AG09319 (cell line): ENCODE data around the gene MAPKAPK2.
A peak's percentile ranks its signal among the peaks of the same experiment; 100 is the strongest.
"Not testable (repeated sequence)": the region's sequence is repeated elsewhere in the genome, so short reads cannot be mapped to it uniquely, and the experiment has no call there.

ENCODE experiments used
- DNase-seq: peaks from one replicate; pipeline ENCODE4 v3.0.0-alpha.2; 2010; ENCODE audit warnings: low read depth; ENCODE audit errors: extremely low read depth
- CTCF ChIP-seq: IDR thresholded peaks from 2 replicates; pipeline ENCODE4 v1.5.1; 2011; ENCODE audit warnings: low read depth, mild to moderate bottlenecking, inconsistent platforms, low read length, moderate library complexity

The MAPKAPK2 gene

DNA sequence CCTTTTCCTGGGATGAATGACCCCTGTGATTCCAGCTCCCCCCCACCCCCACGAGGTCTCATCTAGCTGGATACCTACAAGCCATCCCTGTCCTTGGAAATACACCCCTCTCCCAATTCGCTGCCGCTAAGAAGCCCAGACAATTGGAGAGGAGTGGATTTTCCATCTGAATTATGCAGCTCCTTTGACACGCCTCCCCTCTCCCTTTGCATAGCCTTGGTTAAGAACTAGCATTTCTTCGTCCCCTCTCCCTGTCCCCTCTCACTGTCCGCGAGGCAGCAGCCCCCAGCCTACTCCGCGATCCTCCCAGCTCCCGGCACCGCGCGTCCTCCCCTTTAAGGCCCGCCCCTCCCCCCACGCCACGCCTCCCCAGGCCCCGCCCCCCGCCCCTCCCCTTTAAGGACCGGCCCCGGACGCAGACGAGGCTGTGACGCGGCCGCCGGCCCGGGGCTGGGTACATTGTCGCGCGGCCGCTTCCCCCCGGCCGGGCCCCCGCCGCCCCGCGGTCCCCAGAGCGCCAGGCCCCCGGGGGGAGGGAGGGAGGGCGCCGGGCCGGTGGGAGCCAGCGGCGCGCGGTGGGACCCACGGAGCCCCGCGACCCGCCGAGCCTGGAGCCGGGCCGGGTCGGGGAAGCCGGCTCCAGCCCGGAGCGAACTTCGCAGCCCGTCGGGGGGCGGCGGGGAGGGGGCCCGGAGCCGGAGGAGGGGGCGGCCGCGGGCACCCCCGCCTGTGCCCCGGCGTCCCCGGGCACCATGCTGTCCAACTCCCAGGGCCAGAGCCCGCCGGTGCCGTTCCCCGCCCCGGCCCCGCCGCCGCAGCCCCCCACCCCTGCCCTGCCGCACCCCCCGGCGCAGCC, at the start of gene MAPKAPK2:
TSS of gene MAPKAPK2 (plus strand) at position 428 of the 856 bp plus-strand sequence. CDS start at position 753, 325 bp downstream.
- no peak for TF ChIP-seq CTCF

DNA sequence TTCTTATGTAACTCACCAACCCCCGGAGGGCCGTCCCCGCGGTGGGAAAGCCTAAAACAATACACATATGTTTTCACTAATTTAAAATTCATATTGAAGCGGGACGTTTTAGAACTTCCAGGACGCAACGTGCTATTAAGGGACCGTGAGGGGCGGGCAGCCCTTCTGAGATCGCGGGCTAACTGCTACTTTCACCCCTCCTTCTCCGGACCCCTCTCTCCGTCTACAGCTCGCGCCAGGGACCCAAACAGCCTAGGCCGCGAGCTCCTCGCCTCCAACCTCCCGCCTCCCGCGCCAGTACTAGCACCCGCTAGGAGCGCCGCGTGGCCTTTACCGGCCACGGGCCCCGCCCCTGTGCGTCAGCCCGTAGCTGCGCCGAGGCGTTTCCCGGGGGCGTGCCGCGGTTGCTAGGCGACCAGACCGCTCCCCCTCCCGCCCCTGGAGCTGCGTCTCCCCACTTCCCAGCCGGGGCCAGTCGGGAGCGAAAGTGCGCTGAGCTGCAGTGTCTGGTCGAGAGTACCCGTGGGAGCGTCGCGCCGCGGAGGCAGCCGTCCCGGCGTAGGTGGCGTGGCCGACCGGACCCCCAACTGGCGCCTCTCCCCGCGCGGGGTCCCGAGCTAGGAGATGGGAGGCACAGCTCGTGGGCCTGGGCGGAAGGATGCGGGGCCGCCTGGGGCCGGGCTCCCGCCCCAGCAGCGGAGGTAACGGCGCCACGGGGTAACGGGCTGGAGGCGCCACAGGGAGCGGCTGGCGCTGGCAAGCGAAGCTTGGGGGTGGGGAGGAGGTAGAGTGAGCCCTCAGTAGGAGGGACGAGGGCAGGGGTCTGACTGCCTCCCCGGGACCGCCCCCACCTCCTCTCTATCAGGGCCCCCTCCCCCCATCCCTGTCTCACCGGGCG, 49.4 kb upstream of the MAPKAPK2 start, which contains the start of gene DYRK3:
TSS of gene DYRK3 (plus strand) at position 457 of the 898 bp plus-strand sequence. CDS start at position 625, 168 bp downstream.
- TF ChIP-seq CTCF: no peak; the same call in none of the 2 replicates

More for the DNA sequence above, at the start of gene MAPKAPK2:
- DNase-seq: no peak

GRCh38 chr1:206635978-206636345, 48.7 kb upstream of the MAPKAPK2 start:
- TF ChIP-seq CTCF: no peak
- no peak for DNase-seq

More for the DNA sequence above, 49.4 kb upstream of the MAPKAPK2 start, which contains the start of gene DYRK3:
- peak; percentile 86 for DNase-seq

DNA sequence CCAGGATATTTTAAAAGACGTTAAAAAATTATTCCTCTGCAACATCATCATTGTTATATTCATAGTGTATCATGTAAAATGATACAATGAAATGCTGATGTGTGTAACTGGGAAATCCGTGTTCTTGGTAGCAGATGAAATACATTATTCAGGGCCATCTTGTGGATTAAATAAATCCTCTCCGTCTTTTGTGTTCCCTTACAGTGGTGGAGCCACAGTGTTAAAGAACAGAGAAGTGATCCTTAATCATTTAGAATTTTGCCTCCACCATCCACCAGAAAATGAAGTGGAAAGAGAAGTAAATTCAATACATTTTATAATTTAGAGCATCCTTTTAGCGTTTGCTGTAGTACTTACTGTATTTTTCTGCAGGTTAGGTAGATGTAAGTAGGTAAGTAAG, 48.0 kb upstream of the MAPKAPK2 start:
- DNase-seq: no peak
- no peak for TF ChIP-seq CTCF

DNA sequence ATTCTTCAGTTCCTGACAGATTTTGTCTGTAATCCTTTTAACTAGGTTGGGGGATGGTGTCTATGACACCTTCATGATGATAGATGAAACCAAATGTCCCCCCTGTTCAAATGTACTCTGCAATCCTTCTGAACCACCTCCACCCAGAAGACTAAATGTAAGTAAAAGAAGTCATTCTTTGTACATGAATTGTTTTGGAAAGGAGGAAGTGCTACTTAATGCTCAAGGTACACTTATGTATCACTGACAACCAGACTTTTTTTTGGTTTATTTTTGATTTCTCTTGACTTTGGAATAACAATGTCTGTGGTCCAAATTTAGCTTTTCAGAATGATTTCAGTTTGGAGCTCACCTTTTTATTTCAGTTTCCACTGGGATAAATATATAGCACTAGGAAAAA, 47.1 kb upstream of the MAPKAPK2 start:
- TF ChIP-seq CTCF: no peak
- no peak for DNase-seq

- not testable (repeated sequence) for DNase-seq
Observed at GRCh38 chr1:206642074-206642473, 42.6 kb upstream of the MAPKAPK2 start.

DNA sequence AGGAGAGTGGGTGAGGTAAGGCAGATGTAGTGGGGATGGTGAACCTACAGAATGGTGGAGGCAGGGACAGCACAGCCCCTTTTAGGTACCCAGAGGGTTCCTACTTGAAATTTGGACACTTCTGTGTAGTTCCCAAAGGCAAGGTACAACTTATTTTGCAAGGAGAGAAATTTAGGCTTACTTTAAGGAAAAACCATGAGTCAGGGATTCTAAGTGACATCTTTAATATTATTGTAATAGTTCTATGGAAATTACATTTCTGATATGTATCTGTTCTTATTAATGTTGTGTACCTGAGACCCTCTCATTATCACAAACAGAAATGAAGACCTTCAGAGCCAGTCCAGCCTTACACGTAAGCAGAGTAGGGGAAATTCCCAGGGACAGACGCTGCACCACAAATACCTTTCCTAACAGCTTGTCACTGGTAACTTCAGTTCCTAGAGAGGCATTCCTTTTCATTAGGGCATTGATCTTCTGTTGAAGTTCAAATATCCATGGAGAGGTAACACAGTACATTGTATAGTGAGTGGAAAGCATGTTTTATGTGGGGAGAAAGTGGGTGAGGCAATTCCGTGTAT, 41.5 kb upstream of the MAPKAPK2 start:
- DNase-seq: no peak
- TF ChIP-seq CTCF: no peak
